GM12873 (cell line): ENCODE results near the gene GPC4.

Experiments used
- TF ChIP-seq, protein P1 (sequence below): IDR thresholded peaks from 2 replicates; pipeline ENCODE4 v1.5.1; 2012; ENCODE audit warnings: low read depth, mild to moderate bottlenecking, moderate library complexity, low read length, control low read depth; ENCODE audit not compliant: insufficient read depth; ENCODE audit errors: missing control alignments

Gene GPC4

DNA sequence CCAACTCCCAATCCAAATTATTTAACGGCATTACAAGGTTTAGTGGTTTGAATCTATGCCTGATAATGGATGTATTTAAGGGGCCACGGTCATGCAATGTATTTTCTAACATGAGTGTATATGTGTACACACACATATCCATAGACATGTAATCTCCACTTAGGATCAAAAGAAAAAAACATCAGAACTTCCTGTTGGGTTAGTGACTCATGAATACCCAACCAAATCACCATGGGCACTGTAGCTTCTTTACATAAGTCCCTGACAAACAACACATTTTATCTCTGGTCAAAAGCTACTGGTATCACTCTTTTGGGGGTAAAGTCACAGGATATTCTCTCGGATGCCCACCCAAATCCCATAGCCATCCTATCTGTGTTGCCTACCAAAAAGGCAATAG, 160.6 kb downstream of the GPC4 start:
- TF ChIP-seq, protein P1, sequence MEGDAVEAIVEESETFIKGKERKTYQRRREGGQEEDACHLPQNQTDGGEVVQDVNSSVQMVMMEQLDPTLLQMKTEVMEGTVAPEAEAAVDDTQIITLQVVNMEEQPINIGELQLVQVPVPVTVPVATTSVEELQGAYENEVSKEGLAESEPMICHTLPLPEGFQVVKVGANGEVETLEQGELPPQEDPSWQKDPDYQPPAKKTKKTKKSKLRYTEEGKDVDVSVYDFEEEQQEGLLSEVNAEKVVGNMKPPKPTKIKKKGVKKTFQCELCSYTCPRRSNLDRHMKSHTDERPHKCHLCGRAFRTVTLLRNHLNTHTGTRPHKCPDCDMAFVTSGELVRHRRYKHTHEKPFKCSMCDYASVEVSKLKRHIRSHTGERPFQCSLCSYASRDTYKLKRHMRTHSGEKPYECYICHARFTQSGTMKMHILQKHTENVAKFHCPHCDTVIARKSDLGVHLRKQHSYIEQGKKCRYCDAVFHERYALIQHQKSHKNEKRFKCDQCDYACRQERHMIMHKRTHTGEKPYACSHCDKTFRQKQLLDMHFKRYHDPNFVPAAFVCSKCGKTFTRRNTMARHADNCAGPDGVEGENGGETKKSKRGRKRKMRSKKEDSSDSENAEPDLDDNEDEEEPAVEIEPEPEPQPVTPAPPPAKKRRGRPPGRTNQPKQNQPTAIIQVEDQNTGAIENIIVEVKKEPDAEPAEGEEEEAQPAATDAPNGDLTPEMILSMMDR: no peak

DNA sequence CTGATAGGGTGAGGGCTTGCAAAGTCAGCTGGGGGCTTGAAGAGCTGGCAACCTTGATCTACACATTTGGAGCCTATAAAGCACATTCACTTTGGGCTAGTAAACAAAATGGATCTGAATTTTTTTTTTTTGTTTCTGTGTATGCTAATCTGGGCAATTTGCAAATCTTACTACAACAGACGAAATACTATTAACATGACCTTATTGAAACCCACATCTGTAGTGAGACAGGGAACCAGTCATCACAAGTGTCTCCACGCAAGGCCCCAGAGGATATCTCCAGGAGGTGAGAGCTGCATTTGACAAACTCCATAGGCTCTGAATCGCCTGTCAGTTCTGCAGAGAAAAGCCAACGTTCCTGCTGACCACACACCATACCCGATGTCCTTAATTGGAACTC, 164.1 kb downstream of the GPC4 start:
- TF ChIP-seq, protein P1: no peak

DNA sequence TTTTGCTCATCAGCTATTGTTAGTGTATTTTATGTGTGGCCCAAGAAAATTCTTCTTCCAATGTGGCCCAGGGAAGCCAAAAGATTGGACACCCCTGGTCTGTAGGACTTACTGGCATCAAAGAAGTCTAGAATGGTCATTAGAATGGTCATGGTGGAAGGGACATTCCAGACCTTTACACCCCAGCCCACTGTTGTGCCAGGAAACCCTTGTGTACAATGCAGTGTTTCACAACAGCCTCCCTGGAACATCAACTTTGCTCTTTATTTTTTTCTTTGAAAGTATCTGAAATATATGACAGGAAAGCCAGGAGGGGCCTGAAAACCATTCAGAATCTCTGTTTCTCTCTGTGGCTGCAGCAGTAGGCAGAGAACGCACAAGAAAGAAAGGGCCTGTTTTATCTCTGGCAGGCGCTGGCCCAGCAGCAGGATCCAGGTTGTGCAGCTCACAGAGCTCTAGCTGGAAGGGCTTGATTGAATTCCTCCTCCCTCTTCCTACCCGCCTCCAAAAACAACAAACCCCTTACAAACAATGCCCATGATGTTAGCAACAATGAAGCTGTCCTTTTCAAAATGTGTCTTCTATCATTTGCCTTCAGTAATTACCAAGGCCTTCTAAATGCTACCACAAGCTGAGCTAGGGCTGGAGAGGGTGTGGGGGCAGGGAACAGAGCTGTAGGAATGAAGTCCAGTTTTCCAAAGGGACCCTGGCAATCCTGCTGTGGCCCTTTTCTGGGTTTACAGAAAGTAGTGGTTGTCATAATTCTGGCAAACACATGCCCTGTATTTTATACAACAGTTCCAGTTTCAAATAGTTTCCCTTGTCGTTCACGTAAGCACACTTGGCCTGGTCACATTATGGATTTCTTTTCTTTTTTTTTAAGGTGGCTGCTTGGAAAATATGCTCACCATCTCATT, 164.8 kb downstream of the GPC4 start:
- TF ChIP-seq, protein P1: no peak
